PC-3 (cell line): Measurements from ENCODE around the gene TMEM178A. TPM values are rescaled to one million over a fixed set of nuclear protein-coding genes. Genes with fewer than 3 reads are reported as not detected.
"Not testable (repeated sequence)": the region's sequence is repeated elsewhere in the genome, so short reads cannot be mapped to it uniquely, and the experiment has no call there.

ENCODE experiments used
- ATAC-seq: fragments of 200-7000 bp; cut with Tn5 transposase; 2 replicates; pipeline ENCODE4 v1.9.1; 2020; ENCODE audit warnings: mild to moderate bottlenecking, moderate library complexity
- BruUV-seq: library from RNA; stranded (reverse); fragments of 400-500 nt; replicated peaks from 2 replicates; lab custom pipeline; 2021; lab: Mats Ljungman, UMichigan
- CTCF ChIA-PET: fragments of 300-600 bp; sonication (Branson Sonifier 250); formaldehyde crosslinking; loops from one replicate; lab custom pipeline; 2022; ENCODE audit warnings: antibody characterized with exemption; lab: Charles Lee
- POLR2A ChIA-PET: fragments of 300-600 bp; sonication (Branson Sonifier 250); formaldehyde crosslinking; loops from one replicate; lab custom pipeline; 2022; ENCODE audit warnings: antibody characterized with exemption; ENCODE audit not compliant: unreplicated experiment; lab: Charles Lee
- DNase-seq: peaks from one replicate; pipeline ENCODE4 v3.0.0-alpha.2; 2015
- H2AFZ ChIP-seq: fragments of 300-600 bp; sonication (generic); 2 replicates; pipeline ENCODE4 v1.6.0; 2016; ENCODE audit warnings: antibody characterized with exemption, low read length
- H3F3A ChIP-seq: fragments of 300-600 bp; sonication (generic); one replicate; pipeline ENCODE4 v1.6.0; 2017; ENCODE audit warnings: antibody characterized with exemption, low read length, control low read depth, mild to moderate bottlenecking; ENCODE audit not compliant: unreplicated experiment
- H3K27ac ChIP-seq: fragments of 300-600 bp; sonication (generic); 2 replicates; pipeline ENCODE4 v1.5.1; 2016; ENCODE audit warnings: mild to moderate bottlenecking, low read length
- H3K27me3 ChIP-seq: fragments of 300-600 bp; sonication (generic); 2 replicates; pipeline ENCODE4 v1.6.1; 2016; ENCODE audit warnings: low read length, mixed read lengths
- H3K36me3 ChIP-seq: fragments of 300-600 bp; sonication (generic); 2 replicates; pipeline ENCODE4 v1.6.1; 2016; ENCODE audit warnings: low read depth, mixed run types, low read length, mixed read lengths
- H3K4me1 ChIP-seq: fragments of 300-600 bp; sonication (generic); 2 replicates; pipeline ENCODE4 v1.5.1; 2016; ENCODE audit warnings: low read length; ENCODE audit not compliant: insufficient read depth
- H3K4me2 ChIP-seq: fragments of 300-600 bp; sonication (generic); 2 replicates; pipeline ENCODE4 v1.6.0; 2016; ENCODE audit warnings: low read length
- H3K4me3 ChIP-seq: fragments of 300-600 bp; sonication (generic); 2 replicates; pipeline ENCODE4 v1.5.1; 2016; ENCODE audit warnings: mild to moderate bottlenecking, low read length, mixed read lengths
- H3K79me2 ChIP-seq: fragments of 300-600 bp; sonication (generic); 2 replicates; pipeline ENCODE4 v1.6.1; 2017; ENCODE audit warnings: low read length, mixed read lengths
- H3K9ac ChIP-seq: fragments of 300-600 bp; sonication (generic); 2 replicates; pipeline ENCODE4 v1.6.0; 2016; ENCODE audit warnings: mild to moderate bottlenecking, low read length
- H3K9me2 ChIP-seq: fragments of 300-600 bp; sonication (generic); replicated peaks from 2 replicates; pipeline ENCODE4 v1.6.1; 2016; ENCODE audit warnings: mixed run types, low read length, mixed read lengths
- H3K9me3 ChIP-seq: fragments of 300-600 bp; sonication (generic); 2 replicates; pipeline ENCODE4 v1.6.1; 2016; ENCODE audit warnings: low read length, mixed read lengths
- H4K20me1 ChIP-seq: fragments of 300-600 bp; sonication (generic); 2 replicates; pipeline ENCODE4 v1.6.1; 2016; ENCODE audit warnings: low read length, mixed read lengths
- CTCF ChIP-seq: fragments of 300-600 bp; sonication (generic); conservative IDR thresholded peaks from 2 replicates; pipeline ENCODE4 v1.5.1; 2017; ENCODE audit warnings: antibody characterized with exemption, low read depth, mild to moderate bottlenecking, low read length
- EZH2 ChIP-seq: fragments of 300-600 bp; sonication (generic); IDR thresholded peaks from one replicate; pipeline ENCODE4 v1.6.1; 2017; ENCODE audit warnings: antibody characterized with exemption, mild to moderate bottlenecking, low read length; ENCODE audit not compliant: unreplicated experiment
- EZH2phosphoT487 ChIP-seq: fragments of 300-600 bp; sonication (generic); IDR thresholded peaks from 2 replicates; pipeline ENCODE4 v1.6.1; 2018; ENCODE audit warnings: mild to moderate bottlenecking, antibody characterized with exemption, low read length, borderline replicate concordance
- intact Hi-C: fragments of 100-400 bp; cut with micrococcal nuclease; formaldehyde crosslinking; loops from 2 replicates; pipeline ENCODE4 v1.9.0; 2023
- total RNA-seq: library from RNA; depleted of rRNA; stranded (reverse); fragments of >200 nt; gene quantifications from 2 replicates; pipeline ENCODE4 v1.2.3, GENCODE V29; 2014

The TMEM178A gene
- total RNA-seq, 1 experiment from 2014 or later: 0.33 TPM

GRCh38 chr2:39623917-39624316, 41.8 kb upstream of the TMEM178A start:
- Histone ChIP-seq H3K9ac (no peak overlapping the region), H3F3A (no peaks in the 10 kb centered on the region), H3K9me3 (no peaks in the 10 kb centered on the region), H3K4me1 (peaks cover 27% of the 10 kb centered on the region), H4K20me1 (no peaks in the 10 kb centered on the region), H3K79me2 (no peaks in the 10 kb centered on the region), H3K4me3 (no peak overlapping the region), H3K9me2 (no peaks in the 10 kb centered on the region), H3K36me3 (no peaks in the 10 kb centered on the region), H3K27me3 (no peaks in the 10 kb centered on the region), H2AFZ (no peak overlapping the region), H3K4me2 (no peak overlapping the region), H3K27ac (no peak overlapping the region)
- TF ChIP-seq EZH2: no peak
- TF ChIP-seq CTCF: no peak
- no peak for TF ChIP-seq EZH2phosphoT487
- BruUV-seq: no TSS peak
- DNase-seq (no peak), ATAC-seq (no peak)
- POLR2A ChIA-PET: no interaction called here
- CTCF ChIA-PET: no interaction called here
- intact Hi-C loops: no loop called here

- Histone ChIP-seq H3K27me3 (no peaks in the 10 kb centered on the region), H3K4me2 (peak overlapping the region; percentile 57), H3K4me1 (peaks cover 28% of the 10 kb centered on the region), H3K9me3 (no peaks in the 10 kb centered on the region), H4K20me1 (no peaks in the 10 kb centered on the region), H3K79me2 (no peaks in the 10 kb centered on the region), H3K27ac (peak overlapping the region; percentile 78), H3K36me3 (no peaks in the 10 kb centered on the region), H3K9ac (peak overlapping the region; percentile 35; the same call in 1 of the 2 replicates), H2AFZ (peak overlapping the region; percentile 72), H3K4me3 (0 out of 2 replicates have a peak overlapping the region, but pooled peaks have one; percentile 3), H3K9me2 (no peaks in the 10 kb centered on the region), H3F3A (no peaks in the 10 kb centered on the region)
- ChIA-PET CTCF (no interaction called here), POLR2A (no interaction called here)
- ATAC-seq: peak; percentile 85
- intact Hi-C loops: no loop called here
- peak; percentile 55 for DNase-seq
- TF ChIP-seq EZH2phosphoT487: no peak
- TF ChIP-seq CTCF: no peak
- TF ChIP-seq EZH2: no peak
- no TSS peak for BruUV-seq
Observed at GRCh38 chr2:39625193-39625926, 40.4 kb upstream of the TMEM178A start.

- intact Hi-C loops: no loop called here
- Histone ChIP-seq H3F3A (no peaks in the 10 kb centered on the region), H3K9me2 (no peaks in the 10 kb centered on the region), H3K9ac (peak overlapping the region; percentile 35; the same call in 1 of the 2 replicates), H3K27me3 (no peaks in the 10 kb centered on the region), H3K4me3 (no peak overlapping the region), H3K27ac (peak overlapping the region; percentile 78), H3K4me1 (peaks cover 26% of the 10 kb centered on the region), H3K4me2 (peak overlapping the region; percentile 57), H3K36me3 (no peaks in the 10 kb centered on the region), H3K79me2 (no peaks in the 10 kb centered on the region), H2AFZ (peak overlapping the region; percentile 72; the same call in 1 of the 2 replicates), H3K9me3 (no peaks in the 10 kb centered on the region), H4K20me1 (no peaks in the 10 kb centered on the region)
- ChIA-PET POLR2A (no interaction called here), CTCF (no interaction called here)
- ATAC-seq: peak; percentile 62
- peak; percentile 41 for DNase-seq
- BruUV-seq: no TSS peak
- TF ChIP-seq EZH2phosphoT487: no peak
- no peak for TF ChIP-seq CTCF
- TF ChIP-seq EZH2: no peak
Observed at GRCh38 chr2:39625927-39626270, 39.8 kb upstream of the TMEM178A start.

DNA sequence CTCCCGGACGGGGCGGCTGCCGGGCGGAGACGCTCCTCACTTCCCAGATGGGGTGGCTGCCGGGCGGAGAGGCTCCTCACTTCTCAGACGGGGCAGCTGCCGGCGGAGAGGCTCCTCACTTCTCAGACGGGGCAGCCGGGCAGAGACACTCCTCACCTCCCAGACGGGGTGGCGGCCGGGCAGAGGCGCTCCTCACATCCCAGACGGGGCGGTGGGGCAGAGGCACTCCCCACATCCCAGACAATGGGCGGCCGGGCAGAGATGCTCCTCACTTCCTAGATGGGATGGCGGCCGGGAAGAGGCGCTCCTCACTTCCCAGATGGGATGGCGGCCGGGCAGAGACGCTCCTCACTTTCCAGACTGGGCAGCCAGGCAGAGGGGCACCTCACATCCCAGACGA, 37.4 kb upstream of the TMEM178A start:
- H3K79me2 ChIP-seq, H3K9ac ChIP-seq, H3K27ac ChIP-seq, H3K36me3 ChIP-seq, H3K9me3 ChIP-seq, CTCF ChIA-PET, H3K4me2 ChIP-seq, intact Hi-C loops, H3K4me3 ChIP-seq, H3K27me3 ChIP-seq, ATAC-seq, H3F3A ChIP-seq, DNase-seq, POLR2A ChIA-PET, H3K9me2 ChIP-seq, H2AFZ ChIP-seq, BruUV-seq, H4K20me1 ChIP-seq: not testable (repeated sequence)
- H3K4me1 ChIP-seq: peaks cover 49% of the 10 kb centered on the region
